SU-DHL-6 (cell line): ENCODE data around the gene FAM53A.

Experiments used
- EZH2phosphoT487 ChIP-seq: fragments of 200-600 bp; sonication (generic), shearing (Covaris generic); conservative IDR thresholded peaks from 2 replicates; pipeline ENCODE4 v1.6.1; 2018; ENCODE audit warnings: mild to moderate bottlenecking, antibody characterized with exemption, low read length, moderate library complexity, mixed read lengths
- TF ChIP-seq, protein P1 (sequence below): fragments of 200-600 bp; sonication (generic); IDR thresholded peaks from one replicate; pipeline ENCODE4 v1.5.1; 2017; ENCODE audit warnings: antibody characterized with exemption, mild to moderate bottlenecking, low read length, moderate library complexity; ENCODE audit not compliant: insufficient read depth, poor library complexity, severe bottlenecking

DNA sequence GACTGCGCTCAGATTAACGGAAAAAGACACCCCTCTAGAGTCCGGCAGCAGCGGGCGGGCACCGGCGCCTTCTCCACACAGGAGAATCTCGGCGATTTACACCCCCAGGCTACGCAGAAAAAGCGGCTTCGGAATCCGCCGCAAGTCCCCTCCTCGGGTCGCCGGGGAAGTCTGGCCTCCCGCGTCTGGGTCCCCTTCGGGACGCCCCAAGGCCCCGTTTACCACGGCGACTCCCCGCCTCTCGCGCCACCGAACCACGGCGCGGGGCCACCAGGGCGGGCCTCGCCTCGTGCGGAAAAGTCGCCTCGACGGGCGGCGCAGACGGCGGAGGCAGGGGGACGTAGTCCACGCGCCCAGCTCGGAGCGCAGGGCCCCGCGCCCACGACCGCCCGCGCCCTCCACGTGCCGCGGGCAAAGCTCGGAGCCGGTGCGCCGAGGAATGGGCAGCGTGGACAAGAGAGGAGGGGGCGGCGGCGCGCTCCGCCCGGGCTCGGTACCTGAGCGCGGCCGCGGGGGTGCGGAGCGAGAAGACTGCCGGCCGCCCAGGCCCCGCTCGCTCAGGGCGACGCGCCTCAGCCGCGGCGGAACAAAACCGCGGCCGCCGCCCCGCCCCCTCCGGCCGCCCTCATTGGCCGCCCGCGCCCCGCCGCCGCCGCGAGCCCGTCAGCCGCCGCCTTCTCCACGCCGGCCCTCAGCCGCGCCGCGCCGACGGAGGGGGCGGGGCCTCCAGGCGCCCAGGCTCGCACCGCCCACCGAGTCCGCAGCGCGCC is at the start of gene FAM53A:
- TF ChIP-seq, protein P1, sequence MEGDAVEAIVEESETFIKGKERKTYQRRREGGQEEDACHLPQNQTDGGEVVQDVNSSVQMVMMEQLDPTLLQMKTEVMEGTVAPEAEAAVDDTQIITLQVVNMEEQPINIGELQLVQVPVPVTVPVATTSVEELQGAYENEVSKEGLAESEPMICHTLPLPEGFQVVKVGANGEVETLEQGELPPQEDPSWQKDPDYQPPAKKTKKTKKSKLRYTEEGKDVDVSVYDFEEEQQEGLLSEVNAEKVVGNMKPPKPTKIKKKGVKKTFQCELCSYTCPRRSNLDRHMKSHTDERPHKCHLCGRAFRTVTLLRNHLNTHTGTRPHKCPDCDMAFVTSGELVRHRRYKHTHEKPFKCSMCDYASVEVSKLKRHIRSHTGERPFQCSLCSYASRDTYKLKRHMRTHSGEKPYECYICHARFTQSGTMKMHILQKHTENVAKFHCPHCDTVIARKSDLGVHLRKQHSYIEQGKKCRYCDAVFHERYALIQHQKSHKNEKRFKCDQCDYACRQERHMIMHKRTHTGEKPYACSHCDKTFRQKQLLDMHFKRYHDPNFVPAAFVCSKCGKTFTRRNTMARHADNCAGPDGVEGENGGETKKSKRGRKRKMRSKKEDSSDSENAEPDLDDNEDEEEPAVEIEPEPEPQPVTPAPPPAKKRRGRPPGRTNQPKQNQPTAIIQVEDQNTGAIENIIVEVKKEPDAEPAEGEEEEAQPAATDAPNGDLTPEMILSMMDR, result no peak
- TF ChIP-seq EZH2phosphoT487, result no peak
